Measurements from ENCODE around the gene LRRC14B. TPM values are rescaled to one million over a fixed set of nuclear protein-coding genes. Genes with fewer than 3 reads are reported as not detected.

Gene LRRC14B
- total RNA-seq, 3 donors from 2014 or later (not counting 1 experiment from before 2014, with no cell fraction given): not detected

- no peak overlapping the region for H3K27ac ChIP-seq (ENCODE audit: low read length)
- Mint-ChIP-seq H3K9me3 (peaks cover 2% of the 10 kb centered on the region in 2 donors), H3K27me3 (ENCODE audit: low read depth in 2 of 2) (peaks cover 0 to 5% of the 10 kb centered on the region in 2 donors), H3K4me3 (no peak overlapping the region), H3K4me1 (no peaks in the 10 kb centered on the region), H3K27ac (no peak overlapping the region), H3K36me3 (peaks cover 1% of the 10 kb centered on the region)
- WGBS (ENCODE audit: insufficient coverage): 82% methylated on average over 7 of the region's 8 CpGs
- ATAC-seq (no peak), DNase-seq (no peak)
- intact Hi-C loops (cut with micrococcal nuclease): no loop called here
- H3K4me1 ChIP-seq (ENCODE audit: control insufficient read depth, insufficient read depth, low read length): no peaks in the 10 kb centered on the region
- no peak overlapping the region for H3K4me3 ChIP-seq (ENCODE audit: low read length)
- TF ChIP-seq CTCF (IDR thresholded peaks at IDR 0.05): no peak
- H3K27me3 ChIP-seq (ENCODE audit: control insufficient read depth, insufficient read depth, low read length): no peaks in the 10 kb centered on the region
- no peaks in the 10 kb centered on the region for H3K36me3 ChIP-seq (ENCODE audit: control insufficient read depth, insufficient read depth, low read length)
- no peaks in the 10 kb centered on the region for H3K9me3 ChIP-seq (ENCODE audit: control insufficient read depth, insufficient read depth, low read length)
Observed at GRCh38 chr5:153256-153655, 38.0 kb upstream of the LRRC14B start.

DNA sequence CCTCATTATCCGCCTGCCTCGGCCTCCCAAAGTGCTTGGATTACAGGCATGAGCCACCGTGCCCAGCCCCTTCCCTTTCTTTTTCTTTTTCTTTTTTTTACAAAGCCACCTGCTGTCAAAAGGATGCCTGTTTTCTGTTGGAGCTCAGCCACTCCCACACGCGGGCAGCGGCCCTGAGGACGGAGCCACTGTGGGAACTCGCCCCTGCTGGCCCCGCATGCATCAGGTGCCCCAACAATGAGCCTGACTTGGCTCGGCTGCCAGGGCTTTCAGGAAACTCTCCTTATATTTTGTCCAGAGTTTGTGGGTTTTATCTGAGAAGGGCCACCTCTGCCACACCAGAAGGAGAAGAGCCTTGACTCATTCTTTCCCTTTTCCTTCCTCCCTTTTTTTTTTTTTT is 37.1 kb upstream of the LRRC14B start:
- Histone ChIP-seq H3K27me3 (ENCODE audit: control insufficient read depth, insufficient read depth, low read length) (no peaks in the 10 kb centered on the region), H3K4me3 (ENCODE audit: low read length) (no peak overlapping the region), H3K36me3 (ENCODE audit: control insufficient read depth, insufficient read depth, low read length) (no peaks in the 10 kb centered on the region), H3K4me1 (ENCODE audit: control insufficient read depth, insufficient read depth, low read length) (no peaks in the 10 kb centered on the region), H3K9me3 (ENCODE audit: control insufficient read depth, insufficient read depth, low read length) (no peaks in the 10 kb centered on the region), H3K27ac (ENCODE audit: low read length) (no peak overlapping the region)
- Mint-ChIP-seq H3K27me3 (ENCODE audit: low read depth in 2 of 2) (peaks cover under 1 to 5% of the 10 kb centered on the region in 2 donors), H3K4me3 (no peak overlapping the region), H3K9me3 (no peaks in the 10 kb centered on the region), H3K36me3 (no peaks in the 10 kb centered on the region), H3K4me1 (no peaks in the 10 kb centered on the region), H3K27ac (no peak overlapping the region)
- 84% methylated on average over 10 of the region's 10 CpGs for WGBS (ENCODE audit: insufficient coverage)
- no peak for ATAC-seq
- no peak for DNase-seq
- intact Hi-C loops (cut with micrococcal nuclease): no loop called here
- no peak for TF ChIP-seq CTCF (IDR thresholded peaks at IDR 0.05)

- no peak overlapping the region for H3K27ac ChIP-seq (ENCODE audit: low read length)
- 92% methylated on average over 18 of the region's 18 CpGs for WGBS (ENCODE audit: insufficient coverage)
- Mint-ChIP-seq H3K27ac (no peak overlapping the region), H3K9me3 (no peaks in the 10 kb centered on the region), H3K4me1 (no peaks in the 10 kb centered on the region), H3K4me3 (no peak overlapping the region), H3K27me3 (ENCODE audit: low read depth in 2 of 2) (peaks cover 6 to 7% of the 10 kb centered on the region in 2 donors), H3K36me3 (no peaks in the 10 kb centered on the region)
- ATAC-seq (no peak), DNase-seq (no peak)
- no peaks in the 10 kb centered on the region for H3K36me3 ChIP-seq (ENCODE audit: control insufficient read depth, insufficient read depth, low read length)
- H3K4me1 ChIP-seq (ENCODE audit: control insufficient read depth, insufficient read depth, low read length): no peaks in the 10 kb centered on the region
- TF ChIP-seq CTCF (IDR thresholded peaks at IDR 0.05): no peak
- no peaks in the 10 kb centered on the region for H3K9me3 ChIP-seq (ENCODE audit: control insufficient read depth, insufficient read depth, low read length)
- intact Hi-C loops (cut with micrococcal nuclease): no loop called here
- H3K27me3 ChIP-seq (ENCODE audit: control insufficient read depth, insufficient read depth, low read length): no peaks in the 10 kb centered on the region
- H3K4me3 ChIP-seq (ENCODE audit: low read length): no peak overlapping the region
Observed at GRCh38 chr5:154826-155225, 36.5 kb upstream of the LRRC14B start.

- intact Hi-C loops (cut with micrococcal nuclease): no loop called here
Observed at GRCh38 chr5:155651-156410, 35.5 kb upstream of the LRRC14B start.

More at GRCh38 chr5:155651-156410, 35.5 kb upstream of the LRRC14B start:
- Mint-ChIP-seq H3K27ac (no peak overlapping the region), H3K4me3 (no peak overlapping the region), H3K36me3 (no peaks in the 10 kb centered on the region), H3K4me1 (no peaks in the 10 kb centered on the region), H3K27me3 (ENCODE audit: low read depth in 2 of 2) (peaks cover 11 to 16% of the 10 kb centered on the region in 2 donors), H3K9me3 (no peaks in the 10 kb centered on the region)
- 92% methylated on average over 23 of the region's 23 CpGs for WGBS (ENCODE audit: insufficient coverage)
- Histone ChIP-seq H3K4me3 (ENCODE audit: low read length) (no peak overlapping the region), H3K27me3 (ENCODE audit: control insufficient read depth, insufficient read depth, low read length) (no peaks in the 10 kb centered on the region), H3K4me1 (ENCODE audit: control insufficient read depth, insufficient read depth, low read length) (no peaks in the 10 kb centered on the region), H3K9me3 (ENCODE audit: control insufficient read depth, insufficient read depth, low read length) (no peaks in the 10 kb centered on the region), H3K27ac (ENCODE audit: low read length) (no peak overlapping the region), H3K36me3 (ENCODE audit: control insufficient read depth, insufficient read depth, low read length) (no peaks in the 10 kb centered on the region)
- no peak for ATAC-seq
- TF ChIP-seq CTCF (IDR thresholded peaks at IDR 0.05): no peak
- DNase-seq: no peak
